ENCODE data around the gene CAPZA1.

DNA sequence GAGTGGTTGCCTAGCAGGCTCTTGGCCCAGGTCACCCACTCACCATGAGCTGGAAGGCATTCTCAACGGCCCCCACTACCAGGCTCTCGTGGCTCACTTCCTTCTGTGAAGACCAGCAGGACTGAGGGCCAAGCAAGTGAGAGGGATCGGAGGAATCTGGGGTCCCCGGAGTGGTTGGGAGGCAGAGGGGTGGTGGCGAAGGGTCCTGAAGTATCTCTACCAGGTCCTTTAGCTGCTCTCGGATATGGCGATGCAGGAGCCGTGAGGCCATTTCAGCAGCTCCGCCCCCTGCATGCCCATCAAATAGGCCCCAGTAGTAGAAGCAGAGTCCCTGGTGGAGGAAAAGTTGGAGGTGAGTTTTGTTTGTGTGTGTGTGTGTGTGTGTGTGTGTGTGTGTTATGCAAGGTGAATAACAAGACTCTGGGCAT lies 93.1 kb downstream of the CAPZA1 start:
- TF ChIP-seq YY1 (IDR thresholded peaks at IDR 0.05; ENCODE audit: insufficient read depth, insufficient read length) (no peak), ZNF274 (IDR thresholded peaks at IDR 0.05; ENCODE audit: low read depth, low read length) (no peak)
